C4-2B (cell line): ENCODE measurements around the gene PADI1.

Source experiments
- CTCF ChIP-seq: fragments of 450-650 bp; conservative IDR thresholded peaks from 2 replicates; pipeline ENCODE4 v1.5.1; 2017; ENCODE audit warnings: mild to moderate bottlenecking
- ZFX ChIP-seq: fragments of 450-650 bp; IDR thresholded peaks from 2 replicates; pipeline ENCODE4 v1.6.1; 2017

- TF ChIP-seq CTCF: no peak
- TF ChIP-seq ZFX: no peak
Measured at GRCh38 chr1:17212009-17212408, 7.1 kb downstream of the PADI1 start.
